Stimulated activated CD4-positive, alpha-beta T cell treated with anti-CD3 and anti-CD28 coated beads, Interleukin-12 subunit alpha, Interleukin-12 subunit beta, amount 100 ng/mL, for 24 hours (primary cell): ENCODE data around the gene VRK2.
"Not testable (repeated sequence)": the region's sequence is repeated elsewhere in the genome, so short reads cannot be mapped to it uniquely, and the experiment has no call there.

Source experiments
- DNase-seq, 2 experiments: peaks; one replicate each; pipeline ENCODE4 v3.0.0-alpha.2; 2020; ENCODE audit warnings: low read depth in 2 of 2

The VRK2 gene

DNA sequence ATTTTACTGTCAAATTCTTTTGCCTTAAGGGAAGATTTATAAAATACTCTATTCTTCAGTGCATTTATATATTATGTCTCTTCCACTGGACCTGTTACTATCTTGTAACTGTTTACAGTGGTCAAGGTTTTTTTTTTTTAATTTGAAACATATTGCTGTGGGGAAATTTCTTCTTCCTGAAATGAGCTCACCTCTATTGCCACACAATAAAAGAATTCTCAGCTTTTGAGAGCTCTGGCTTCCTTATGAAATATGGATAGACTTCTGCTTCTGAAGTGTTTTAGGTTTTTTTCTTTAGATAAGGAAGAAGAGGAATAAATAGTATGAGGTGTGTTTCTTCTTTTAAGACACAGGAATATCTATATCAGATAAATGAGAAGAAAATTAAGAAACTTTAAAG lies 7.7 kb downstream of the VRK2 start:
- DNase-seq: no peak

DNA sequence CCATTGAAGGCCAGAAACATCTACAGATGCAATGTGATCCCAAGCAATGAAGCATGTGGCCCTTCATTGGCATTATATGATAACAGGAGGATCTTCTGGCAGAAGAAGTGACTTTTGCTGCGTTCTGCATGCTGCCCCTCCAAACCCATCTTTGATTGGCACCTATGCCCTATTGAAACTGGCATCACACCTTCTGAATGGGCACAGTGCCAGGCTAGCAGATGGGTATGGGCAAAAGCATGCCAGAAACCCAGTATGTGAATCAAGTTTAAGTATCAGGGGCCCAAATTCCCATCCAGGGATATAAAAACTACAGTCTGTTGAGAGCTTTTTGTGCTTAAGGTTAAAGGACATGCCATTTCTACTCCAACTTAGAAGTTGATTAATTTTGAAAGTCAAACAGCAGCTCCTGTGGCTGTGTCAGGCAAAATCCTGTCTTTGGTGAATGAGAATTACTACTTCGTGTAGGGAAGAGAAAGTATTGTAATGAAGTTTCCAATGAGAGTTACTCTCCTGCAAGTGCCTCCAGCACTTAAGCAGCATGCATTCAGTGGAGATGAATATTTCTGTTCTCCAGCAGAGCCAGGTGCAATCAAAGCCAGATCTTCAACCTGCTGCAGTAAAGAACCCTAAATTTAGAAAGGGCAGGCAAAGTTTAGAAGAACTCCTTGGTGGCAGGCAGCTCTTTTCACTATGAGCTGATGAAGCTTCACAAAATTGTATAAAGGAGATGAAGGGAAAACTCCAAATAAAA lies 8.6 kb downstream of the VRK2 start:
- no peak for DNase-seq

DNA sequence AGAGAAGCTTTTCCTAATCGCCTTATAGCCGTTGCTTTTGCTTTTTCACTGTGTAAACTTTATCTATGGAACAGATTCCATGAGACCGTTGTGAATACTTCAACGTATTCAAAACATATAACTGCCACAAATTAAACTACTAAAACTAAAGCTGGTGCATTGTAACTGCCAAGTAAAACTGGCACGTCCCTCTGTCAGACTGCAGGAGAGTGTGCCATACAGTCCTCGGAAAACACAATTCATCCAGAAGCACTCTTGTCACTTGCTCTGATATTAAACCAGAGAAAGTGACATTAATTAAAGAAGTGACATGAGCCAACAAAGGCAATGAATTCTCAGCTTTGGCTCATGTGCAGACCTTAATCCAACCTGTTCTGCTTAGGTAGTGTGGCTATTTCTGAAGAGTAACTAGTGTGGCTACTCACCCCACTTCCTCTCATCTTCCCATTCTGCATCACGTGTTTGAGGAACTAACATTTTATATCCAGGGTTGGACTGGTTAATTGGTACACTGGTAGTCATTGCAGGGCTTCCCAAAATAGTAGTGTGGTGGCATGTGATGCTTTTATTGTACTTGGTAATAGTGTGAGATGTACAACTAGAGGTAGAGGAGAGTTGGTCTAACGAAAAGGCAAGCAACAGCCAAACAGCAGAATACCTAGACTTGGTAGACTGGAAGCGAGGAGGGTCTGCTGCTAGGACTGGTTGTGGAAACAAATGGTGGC lies 9.7 kb downstream of the VRK2 start:
- no peak for DNase-seq

DNA sequence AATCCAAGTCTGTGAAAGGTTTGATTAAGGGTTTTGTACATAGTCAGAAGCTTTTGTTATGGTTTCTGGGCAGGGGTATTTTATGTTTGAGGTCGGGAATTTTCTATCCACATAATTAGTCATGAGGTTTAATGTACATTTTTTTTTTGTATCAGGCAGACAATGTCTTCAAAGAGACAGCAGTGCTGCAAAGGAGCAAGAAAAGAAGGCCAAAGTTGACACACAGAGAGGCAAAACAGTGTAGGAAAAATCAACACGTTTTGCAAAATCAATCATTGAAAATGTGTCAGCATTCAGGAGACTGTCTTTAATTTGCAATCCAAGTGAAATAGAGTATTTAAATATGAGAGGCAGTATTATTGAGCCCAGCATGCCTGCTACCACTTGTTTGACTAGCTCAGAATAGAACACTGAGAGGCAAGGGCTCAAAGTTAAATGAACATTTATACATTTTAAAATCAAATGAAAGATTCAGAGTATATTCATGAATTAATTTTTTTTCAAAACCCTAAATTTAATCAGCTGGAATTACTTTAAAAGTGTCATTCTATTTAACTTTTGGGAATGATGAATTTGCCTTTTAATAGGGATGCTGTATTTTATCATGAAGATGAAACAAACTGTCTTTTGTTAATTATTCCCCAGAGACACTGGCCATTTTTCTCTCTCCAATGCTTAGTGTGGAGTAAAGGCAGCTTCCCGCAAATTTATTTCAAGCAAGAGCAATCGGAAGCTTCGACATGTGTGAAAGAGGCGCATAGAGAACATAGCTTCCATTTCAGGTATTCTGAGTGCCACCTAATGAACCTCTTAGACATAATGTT lies 11.3 kb downstream of the VRK2 start:
- no peak for DNase-seq

DNA sequence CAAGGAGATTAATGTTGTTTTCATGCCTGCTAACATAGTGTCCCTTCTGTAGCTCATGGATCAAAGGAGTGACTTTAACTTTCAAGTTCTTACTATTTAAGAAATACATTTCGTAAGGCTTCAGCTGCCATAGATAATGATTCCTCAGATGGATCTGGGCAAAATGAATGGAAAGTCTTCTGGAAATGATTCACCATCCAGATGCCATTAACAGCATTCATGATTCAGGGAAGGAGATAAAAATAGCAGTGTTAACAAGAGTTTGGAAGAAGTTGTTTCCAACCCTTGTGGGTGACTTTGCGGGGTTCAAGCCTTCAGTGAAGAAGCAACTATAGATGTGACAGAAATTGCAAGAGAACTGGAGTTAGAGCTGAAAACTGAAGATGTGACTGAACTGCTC lies 17.0 kb downstream of the VRK2 start:
- DNase-seq: no peak

DNA sequence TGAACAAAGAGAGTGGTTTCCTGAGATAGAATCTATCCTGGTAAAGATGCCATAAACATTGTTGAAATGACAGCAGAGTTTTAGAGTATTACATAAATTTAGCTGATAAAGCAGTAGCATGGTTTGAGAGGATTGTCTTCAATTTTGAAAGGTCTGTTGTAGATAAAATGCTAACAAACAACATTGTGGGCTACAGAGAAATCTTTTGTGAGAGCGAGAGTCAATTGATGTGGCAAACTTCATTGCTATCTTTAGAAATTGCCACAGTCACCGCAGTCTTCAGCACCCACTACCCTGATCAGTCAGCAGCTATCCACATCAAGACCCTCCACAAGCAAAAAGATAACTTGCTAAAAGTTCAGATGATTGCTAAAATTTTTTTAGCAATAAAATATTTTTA lies 17.5 kb downstream of the VRK2 start:
- DNase-seq: no peak

DNA sequence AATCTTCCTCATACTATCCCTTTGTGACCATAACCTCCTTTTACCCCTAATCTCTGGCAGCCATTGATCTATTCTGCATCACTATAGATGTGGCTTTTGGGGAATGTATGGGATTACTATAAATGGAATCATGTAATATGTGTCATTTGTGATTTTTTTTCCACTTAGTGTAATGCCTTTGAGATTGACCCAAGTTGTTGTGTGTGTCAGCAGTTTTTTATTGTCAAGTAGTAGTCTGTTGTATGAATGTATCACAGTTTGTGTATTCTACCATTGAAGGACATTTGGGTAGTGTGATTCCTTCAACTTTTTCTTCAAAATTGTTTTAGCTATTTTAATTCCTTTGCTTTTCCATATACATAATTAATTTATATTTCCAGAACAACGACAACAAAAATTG lies 18.6 kb downstream of the VRK2 start:
- no peak for DNase-seq

DNA sequence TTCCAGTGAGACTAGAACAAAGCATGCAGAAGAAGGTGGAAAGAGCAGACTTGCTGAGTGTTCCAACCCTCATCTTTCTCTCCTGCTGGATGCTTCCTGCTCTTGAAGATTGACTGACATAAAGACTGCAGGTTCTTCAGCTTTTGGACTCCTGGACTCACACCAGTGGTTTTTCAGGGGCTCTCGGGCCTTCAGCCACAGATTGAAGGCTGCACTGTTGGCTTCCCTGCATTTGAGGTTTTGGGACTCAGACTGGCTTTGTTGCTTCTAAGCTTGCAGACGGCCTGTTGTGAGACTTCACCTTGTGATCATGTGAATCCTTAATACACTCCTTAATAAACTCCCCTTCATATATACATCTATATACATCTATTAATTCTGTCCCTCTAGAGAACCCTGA lies 20.4 kb downstream of the VRK2 start:
- no peak for DNase-seq

DNA sequence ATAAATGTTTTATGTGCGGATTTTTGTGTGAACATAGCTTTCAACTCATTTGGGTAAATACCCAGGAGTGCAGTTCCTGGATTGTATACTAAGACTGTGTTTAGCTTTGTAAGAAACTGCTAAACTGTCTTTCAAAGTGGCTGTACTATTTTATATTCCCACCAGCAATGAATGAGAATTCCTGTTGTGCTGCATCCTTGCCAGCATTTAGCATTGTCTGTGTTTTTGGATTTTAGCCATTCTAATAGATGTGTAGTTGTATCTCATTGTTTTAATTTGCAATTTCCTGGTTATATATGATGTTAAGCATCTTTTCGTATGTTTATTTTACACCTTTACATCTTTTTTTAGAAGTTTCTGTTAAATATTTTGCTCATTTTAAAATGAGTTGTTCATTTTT lies 24.2 kb downstream of the VRK2 start:
- DNase-seq: no peak

DNA sequence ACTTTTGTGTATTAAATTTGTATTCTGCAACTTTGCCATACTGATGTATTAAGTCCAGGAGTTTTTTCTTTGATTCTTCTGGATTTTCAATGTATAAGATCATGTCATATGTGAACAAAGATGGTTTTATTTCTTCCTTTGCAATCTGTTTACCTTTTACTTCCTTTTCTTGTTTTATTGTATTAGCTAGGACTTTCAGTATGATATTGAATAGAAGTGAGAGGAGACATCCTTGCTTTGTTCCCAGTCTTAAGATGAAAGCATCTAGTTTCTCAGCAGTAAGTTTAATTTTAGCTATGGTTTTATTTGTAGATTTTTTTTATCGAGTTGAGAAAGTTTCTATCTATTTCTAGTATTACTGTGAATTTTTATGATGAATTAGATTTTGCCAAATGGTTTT lies 25.5 kb downstream of the VRK2 start:
- no peak for DNase-seq

DNA sequence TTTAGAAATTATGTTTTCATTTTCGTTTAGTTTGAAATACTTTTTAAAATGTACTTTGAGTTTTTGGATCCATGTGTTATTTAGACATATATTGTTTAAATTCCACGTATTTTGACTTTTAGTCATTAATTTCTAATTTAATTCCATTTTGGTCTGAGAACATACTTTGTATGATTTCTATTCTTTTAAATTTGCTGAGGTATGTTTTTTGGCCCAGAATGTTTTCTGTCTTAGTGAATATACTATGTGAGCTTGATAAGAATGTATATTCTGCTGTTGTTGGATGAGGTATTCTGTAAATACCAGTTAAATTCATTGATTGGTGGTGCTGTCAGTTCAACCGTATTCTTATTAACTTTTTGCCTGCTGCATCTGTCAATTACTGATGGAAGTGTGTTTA lies 26.4 kb downstream of the VRK2 start:
- DNase-seq: no peak

DNA sequence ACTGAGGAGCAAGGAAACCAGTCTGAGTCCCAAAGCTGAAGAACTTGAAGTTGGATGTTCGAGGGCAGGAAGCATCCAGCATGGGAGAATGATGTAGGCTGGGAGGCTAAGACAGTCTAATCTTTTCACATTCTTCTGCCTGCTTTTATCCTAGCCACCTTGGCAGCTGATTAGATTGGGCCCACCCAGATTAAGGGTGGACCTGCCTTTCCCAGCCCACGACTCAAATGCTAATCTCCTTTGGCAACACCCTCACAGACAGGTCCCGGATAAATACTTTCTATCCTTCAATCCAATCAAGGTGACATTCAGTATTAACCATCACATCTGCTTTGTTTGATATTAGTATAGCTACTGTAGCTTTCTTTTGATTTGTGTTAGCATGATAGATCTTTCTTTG lies 27.1 kb downstream of the VRK2 start:
- DNase-seq: no peak

DNA sequence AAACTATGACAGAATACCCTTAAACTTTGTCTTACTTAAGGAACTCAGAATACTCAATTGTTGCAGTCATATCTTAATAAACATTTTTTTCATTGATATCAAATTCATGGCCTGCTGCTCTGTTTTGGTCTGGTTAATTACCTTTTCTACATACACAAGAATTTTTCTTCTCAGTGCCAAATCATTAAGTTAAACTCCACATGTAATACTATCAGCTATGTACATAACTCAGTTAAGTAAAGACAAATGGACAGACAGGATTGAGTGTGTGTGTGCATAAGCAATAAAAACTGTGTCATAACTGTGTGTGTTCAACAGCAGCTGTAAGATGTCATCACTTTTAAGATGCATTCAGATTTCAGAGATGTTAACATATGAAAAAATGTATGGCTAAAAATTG lies 34.4 kb downstream of the VRK2 start:
- DNase-seq: no peak

DNA sequence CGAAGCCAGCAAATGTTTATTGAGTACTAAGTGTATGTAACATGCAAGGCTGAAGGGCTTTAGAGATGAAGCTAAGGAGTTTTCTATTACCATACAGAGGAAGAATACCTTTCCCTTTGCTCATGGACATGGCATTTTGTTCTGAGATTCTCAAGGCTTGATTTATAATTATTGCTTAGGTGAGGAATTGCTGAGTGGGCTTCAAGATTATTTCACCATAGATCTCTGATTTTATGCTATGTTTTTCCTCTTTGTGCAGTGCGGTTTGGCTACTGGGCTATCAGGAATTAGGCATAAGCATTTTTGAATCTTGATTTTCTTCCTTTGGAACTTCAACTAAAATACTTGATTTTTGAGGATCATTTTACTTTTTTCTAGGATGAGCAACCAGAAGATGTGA lies 42.5 kb downstream of the VRK2 start:
- DNase-seq: no peak

DNA sequence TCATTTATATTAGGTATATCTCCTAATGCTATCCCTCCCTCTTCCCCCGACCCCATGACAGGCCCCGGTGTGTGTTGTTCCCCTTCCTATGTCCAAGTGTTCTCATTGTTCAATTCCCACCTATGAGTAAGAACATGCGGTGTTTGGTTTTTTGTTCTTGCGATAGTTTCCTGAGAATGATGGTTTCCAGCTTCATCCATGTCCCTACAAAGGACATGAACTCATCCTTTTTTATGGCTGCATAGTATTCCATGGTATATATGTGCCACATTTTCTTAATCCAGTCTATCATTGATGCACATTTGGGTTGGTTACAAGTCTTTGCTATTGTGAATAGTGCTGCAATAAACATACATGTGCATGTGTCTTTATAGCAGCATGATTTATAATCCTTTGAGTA lies 46.2 kb downstream of the VRK2 start:
- DNase-seq: not testable (repeated sequence)

DNA sequence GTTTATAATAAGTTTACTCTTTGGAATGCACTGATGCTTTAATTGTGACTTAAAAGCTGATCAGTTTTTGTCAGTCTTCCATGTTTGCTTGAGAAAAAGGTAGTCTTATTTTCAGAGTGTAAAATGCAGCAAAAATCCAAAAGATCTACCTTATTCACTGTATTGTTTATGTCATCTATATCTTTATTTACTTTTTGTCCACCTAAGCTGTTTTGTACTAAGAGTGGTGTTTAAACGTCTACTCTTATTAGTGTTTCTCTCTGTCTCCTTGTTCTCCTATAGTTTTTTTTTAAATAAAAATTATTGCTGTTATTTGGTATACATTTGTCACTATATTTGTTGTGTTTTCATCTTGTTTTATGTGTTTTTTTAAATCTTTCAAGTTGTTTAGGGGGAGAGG lies 50.4 kb downstream of the VRK2 start:
- no peak for DNase-seq

DNA sequence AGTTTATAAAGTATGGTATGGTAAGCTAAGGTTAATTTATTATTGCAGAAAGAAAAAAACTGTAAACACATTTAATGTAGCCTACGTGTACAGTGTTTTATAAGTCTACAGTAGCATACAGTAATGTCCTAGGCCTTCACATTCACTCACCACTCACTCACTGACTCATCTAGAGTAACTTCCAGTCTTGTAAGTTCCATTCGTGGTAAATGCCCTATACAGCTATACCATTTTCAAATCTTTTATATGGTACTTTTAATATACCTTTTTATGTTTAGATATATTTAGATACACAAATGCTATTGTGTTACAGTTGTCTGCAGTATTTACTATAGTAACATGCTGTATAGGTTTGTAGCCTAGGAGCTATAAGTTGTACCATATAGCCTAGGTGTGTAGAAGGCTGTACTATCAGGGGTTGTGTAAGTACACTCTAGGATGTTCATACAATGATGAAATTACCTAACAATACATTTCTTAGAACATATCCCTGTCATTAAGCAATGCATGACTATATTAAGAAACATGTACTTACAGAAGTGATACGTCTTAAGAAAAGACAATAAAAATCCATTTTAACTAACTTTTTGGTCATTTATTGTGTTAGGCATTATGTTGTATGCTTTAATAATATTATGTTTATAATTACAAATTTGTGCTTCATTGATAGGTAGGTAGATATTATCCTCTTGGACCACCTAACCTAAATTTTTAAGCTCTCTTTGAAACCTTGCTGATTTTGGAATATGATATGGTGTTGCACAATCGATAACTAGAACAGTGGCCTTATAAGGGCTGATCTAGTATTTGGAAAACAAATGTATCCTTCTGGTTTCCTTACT lies 51.9 kb downstream of the VRK2 start:
- no peak for DNase-seq

DNA sequence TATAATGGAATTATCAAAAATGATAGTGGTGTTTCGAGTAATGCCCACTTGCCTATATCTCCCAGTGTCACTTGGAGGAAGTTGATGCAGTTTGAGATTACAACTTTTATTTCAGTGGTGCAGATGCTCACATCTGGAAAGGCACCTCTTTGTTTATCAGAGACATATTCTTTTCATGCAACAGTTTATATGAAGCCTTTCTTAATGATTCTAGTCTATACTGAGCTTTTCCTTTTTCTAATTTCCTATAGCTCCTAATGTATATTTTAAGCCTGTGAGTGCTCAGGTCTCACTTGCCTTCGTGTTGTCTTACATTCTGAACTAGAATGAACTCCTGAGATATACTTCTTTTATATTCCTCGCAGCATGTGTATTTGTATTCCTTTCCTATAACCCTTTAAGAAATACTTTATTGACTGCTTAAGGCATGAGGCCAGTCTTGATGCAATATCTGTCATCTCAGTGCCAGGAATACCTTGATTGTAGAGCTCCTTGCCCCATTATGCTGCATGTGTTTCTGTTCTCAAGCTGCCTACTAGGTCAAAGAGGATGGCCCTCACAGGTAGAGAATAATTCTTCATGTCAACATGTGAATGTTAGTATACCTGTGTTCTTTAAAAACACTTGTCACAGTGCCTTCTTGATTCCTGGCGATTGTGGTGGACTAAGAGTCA lies 52.6 kb downstream of the VRK2 start:
- DNase-seq: no peak

DNA sequence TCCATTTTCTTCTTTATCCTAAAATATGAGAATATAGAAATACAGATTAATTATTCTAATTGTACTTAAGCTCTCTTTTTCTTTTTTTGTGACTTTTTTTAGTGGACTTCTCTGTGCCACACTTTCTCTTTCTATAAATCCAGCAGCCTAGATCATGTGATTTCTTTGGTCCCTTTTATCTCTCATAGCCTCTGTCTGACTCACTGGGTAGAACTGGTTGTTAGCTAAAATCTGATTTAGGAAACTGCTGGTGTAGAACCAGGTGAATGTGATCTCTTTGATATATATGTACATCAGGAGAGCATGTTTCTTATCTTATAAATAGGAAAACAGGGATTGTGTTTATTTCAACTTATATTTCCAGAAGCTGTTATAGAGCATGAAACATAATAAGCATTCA lies 54.9 kb downstream of the VRK2 start:
- DNase-seq: no peak

DNA sequence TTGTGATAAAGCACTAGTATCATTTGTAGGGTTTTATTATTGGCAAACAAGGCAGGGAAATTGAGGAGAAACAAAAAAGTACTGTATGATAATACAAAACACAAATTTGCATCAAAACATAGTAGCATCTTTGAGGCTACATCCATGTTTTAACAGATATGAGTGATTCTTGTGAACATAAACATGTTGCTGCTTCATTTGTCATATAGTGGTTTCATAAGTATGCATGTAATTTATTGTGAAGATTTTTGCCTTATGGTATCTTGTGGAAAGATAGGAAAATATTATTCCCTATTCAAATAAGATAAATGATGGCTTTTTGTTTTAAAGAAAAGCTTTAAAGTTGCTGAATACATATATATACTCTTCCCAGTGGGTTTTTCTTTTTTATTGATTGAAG lies 60.3 kb downstream of the VRK2 start:
- no peak for DNase-seq
